Stimulated activated naive CD8-positive, alpha-beta T cell treated with anti-CD3 and anti-CD28 coated beads, Interleukin-15, Interleukin-2, amounts not matched to agents 100 ng/mL and 50 ng/mL, for 24 hours (primary cell): ENCODE data around the gene WWOX.
A peak's percentile ranks its signal among the peaks of the same experiment; 100 is the strongest.

Source experiments
- H3K27ac Mint-ChIP-seq: one replicate; pipeline ENCODE4 v1.8.0; 2021; ENCODE audit warnings: mild to moderate bottlenecking, mixed read lengths
- H3K27me3 Mint-ChIP-seq: one replicate; pipeline ENCODE4 v1.8.0; 2021; ENCODE audit warnings: mixed read lengths
- H3K36me3 Mint-ChIP-seq: one replicate; pipeline ENCODE4 v1.8.0; 2021; ENCODE audit warnings: low read depth, mixed read lengths
- H3K4me1 Mint-ChIP-seq: one replicate; pipeline ENCODE4 v1.8.0; 2021; ENCODE audit warnings: low read depth, mixed read lengths
- H3K4me3 Mint-ChIP-seq: one replicate; pipeline ENCODE4 v1.8.0; 2021; ENCODE audit warnings: mild to moderate bottlenecking, mixed read lengths
- H3K9me3 Mint-ChIP-seq: one replicate; pipeline ENCODE4 v1.8.0; 2021; ENCODE audit warnings: mixed read lengths

Gene WWOX

DNA sequence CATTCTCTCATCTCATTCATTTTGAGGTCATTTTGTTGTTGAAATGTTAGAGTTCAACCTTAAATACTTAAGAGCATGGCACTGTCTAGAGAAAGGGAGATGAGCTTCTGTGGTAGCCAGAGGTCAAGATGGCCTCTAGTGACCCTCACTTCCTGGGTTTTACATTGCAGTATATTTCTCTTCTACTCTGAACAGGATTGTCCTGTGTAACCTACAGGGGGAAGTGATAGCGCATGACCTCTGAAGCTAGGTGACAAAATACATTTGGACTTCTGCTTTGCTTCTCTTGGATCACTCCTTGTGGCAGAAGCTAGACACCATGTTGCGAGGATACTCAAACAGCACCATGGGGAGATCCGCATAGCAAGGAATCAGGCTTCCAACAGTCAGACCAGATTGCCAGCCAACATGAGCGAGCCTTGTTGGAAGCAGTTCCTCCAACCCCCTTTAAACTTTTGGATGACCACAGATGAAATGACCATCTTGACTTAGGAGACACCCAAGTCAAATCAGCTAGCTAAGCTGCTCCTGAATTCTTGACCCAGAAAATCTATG, 752.7 kb downstream of the WWOX start:
- Mint-ChIP-seq H3K27ac (no peak overlapping the region), H3K9me3 (peaks cover 3% of the 10 kb centered on the region), H3K4me3 (no peak overlapping the region), H3K36me3 (no peaks in the 10 kb centered on the region), H3K4me1 (no peaks in the 10 kb centered on the region), H3K27me3 (no peaks in the 10 kb centered on the region)

DNA sequence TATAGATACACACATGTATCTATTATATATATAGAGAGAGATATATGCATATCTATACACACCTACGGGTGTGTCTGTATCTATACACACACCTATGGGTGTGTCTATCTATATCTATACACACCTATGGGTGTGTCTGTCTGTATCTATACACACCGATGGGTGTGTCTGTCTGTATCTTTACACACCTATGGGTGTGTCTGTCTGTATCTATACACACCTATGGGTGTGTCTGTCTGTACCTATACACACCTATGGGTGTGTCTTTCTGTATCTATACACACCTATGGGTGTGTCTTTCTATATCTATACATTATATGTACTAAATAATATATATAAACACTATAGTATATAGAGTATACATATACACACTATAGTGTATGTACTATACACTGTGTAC, 762.6 kb downstream of the WWOX start:
- H3K4me3 Mint-ChIP-seq: no peak overlapping the region
- no peaks in the 10 kb centered on the region for H3K27me3 Mint-ChIP-seq
- H3K36me3 Mint-ChIP-seq: peaks cover 2% of the 10 kb centered on the region
- peaks cover under 1% of the 10 kb centered on the region for H3K9me3 Mint-ChIP-seq
- H3K4me1 Mint-ChIP-seq: no peaks in the 10 kb centered on the region
- H3K27ac Mint-ChIP-seq: no peak overlapping the region

DNA sequence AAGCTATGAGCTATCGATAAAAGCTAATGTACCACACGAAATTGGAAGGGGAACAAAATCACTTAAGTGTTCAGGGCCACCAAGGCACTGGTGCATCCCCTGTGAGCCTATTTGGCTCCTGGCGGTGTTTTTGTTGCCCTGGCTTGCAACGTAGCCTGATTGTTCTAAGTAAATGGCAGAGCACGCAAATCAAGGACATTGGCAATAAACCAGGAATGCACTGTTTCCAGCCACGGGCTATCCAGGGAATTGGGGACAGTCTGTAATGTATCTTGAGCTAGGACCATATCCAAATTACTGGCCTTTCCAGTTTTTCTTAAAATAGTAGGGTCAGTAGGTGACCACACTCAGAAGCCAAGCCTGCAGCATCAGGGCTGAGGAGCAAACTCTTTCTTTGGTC, 767.1 kb downstream of the WWOX start:
- no peak overlapping the region for H3K4me3 Mint-ChIP-seq
- no peaks in the 10 kb centered on the region for H3K9me3 Mint-ChIP-seq
- no peaks in the 10 kb centered on the region for H3K4me1 Mint-ChIP-seq
- no peak overlapping the region for H3K27ac Mint-ChIP-seq
- H3K27me3 Mint-ChIP-seq: no peaks in the 10 kb centered on the region
- peaks cover 5% of the 10 kb centered on the region for H3K36me3 Mint-ChIP-seq

DNA sequence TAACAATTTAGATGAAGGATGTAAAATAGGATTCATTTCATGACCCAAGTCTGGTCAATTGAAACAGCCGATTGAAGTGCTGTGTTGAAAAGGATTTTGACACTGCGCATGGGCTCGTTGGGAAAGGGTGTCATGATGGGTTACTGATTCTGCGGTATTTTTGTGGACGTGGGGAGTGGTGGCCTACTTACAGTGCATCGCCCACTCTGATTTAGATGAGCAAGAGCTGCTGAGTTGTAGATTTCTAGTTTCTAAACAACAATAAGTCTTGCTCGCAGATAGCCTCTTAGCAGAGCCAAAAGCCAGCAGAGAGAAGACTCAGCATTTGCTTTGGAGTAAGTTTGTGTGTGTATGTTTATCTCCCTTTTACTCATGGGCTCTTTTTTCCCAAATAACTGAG, 770.0 kb downstream of the WWOX start:
- H3K4me1 Mint-ChIP-seq: no peaks in the 10 kb centered on the region
- H3K9me3 Mint-ChIP-seq: no peaks in the 10 kb centered on the region
- H3K27ac Mint-ChIP-seq: no peak overlapping the region
- H3K4me3 Mint-ChIP-seq: no peak overlapping the region
- no peaks in the 10 kb centered on the region for H3K27me3 Mint-ChIP-seq
- peaks cover 5% of the 10 kb centered on the region for H3K36me3 Mint-ChIP-seq

DNA sequence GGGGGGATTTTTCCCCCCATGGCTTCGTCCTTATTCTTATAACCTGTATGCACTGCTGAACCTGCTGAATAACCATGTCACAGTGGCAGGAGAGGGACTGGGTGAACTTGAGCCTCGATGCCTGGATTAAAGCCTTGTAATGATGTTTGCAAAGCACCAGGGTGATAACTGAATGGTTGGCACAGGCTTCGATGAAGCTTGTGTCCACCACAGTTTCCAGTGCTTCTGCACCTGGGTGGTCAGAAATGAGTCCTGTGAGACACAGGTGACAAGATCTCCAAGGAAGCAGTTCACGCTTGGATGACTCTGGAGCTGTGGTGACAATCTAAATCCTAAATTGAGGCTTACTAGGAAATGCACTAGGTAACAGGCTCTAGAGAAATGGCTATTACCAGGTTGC, 771.8 kb downstream of the WWOX start:
- H3K36me3 Mint-ChIP-seq: peaks cover 5% of the 10 kb centered on the region
- no peak overlapping the region for H3K27ac Mint-ChIP-seq
- no peak overlapping the region for H3K4me3 Mint-ChIP-seq
- no peaks in the 10 kb centered on the region for H3K27me3 Mint-ChIP-seq
- H3K9me3 Mint-ChIP-seq: no peaks in the 10 kb centered on the region
- no peaks in the 10 kb centered on the region for H3K4me1 Mint-ChIP-seq

DNA sequence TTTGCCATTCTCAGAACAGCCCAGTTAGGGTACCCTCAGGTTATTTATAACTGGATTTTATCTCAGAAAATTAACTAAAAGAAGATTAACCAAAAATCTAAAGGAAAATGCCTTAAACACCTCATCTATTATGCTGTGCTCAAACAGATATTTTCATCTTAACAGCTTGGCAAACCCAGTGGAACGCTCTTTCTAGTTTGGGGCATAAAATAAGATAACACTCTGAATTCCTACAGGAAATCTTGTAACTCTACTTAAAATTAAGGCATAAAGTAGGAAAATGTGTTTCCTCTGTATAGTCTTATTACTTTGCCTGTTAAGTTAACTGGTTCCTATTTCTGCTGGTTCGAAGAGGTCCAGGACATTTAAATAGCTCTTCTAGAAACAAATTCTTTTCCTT, 777.2 kb downstream of the WWOX start:
- Mint-ChIP-seq H3K4me1 (no peaks in the 10 kb centered on the region), H3K27me3 (no peaks in the 10 kb centered on the region), H3K4me3 (no peak overlapping the region), H3K27ac (no peak overlapping the region), H3K36me3 (no peaks in the 10 kb centered on the region), H3K9me3 (no peaks in the 10 kb centered on the region)

DNA sequence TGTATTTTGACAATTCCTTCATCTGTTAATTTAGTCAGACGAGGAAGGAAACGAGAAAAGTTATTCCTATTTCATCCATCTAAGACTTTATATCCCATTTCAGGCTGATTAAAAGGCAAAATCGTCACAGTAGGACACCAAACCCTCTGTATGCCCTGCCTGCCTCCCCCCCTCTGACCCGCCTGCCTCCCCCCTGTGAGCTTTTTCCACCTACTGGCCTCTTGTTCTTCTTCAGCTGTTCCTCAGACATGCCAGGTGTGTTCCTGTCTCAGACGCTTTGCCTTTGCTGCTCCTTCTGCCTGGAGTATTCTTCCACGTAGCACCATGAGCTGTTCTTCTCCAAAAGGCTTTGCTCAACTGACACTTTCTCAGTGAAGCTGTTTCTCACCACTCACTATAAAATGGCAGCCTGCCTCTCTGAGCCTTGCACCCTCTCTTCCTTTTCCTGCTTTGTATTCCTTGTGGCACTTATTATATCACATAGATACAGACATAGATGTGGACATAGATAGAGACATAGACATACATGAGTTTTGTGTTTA, 777.7 kb downstream of the WWOX start:
- no peaks in the 10 kb centered on the region for H3K4me1 Mint-ChIP-seq
- no peaks in the 10 kb centered on the region for H3K9me3 Mint-ChIP-seq
- H3K36me3 Mint-ChIP-seq: no peaks in the 10 kb centered on the region
- H3K27me3 Mint-ChIP-seq: no peaks in the 10 kb centered on the region
- no peak overlapping the region for H3K4me3 Mint-ChIP-seq
- H3K27ac Mint-ChIP-seq: no peak overlapping the region

DNA sequence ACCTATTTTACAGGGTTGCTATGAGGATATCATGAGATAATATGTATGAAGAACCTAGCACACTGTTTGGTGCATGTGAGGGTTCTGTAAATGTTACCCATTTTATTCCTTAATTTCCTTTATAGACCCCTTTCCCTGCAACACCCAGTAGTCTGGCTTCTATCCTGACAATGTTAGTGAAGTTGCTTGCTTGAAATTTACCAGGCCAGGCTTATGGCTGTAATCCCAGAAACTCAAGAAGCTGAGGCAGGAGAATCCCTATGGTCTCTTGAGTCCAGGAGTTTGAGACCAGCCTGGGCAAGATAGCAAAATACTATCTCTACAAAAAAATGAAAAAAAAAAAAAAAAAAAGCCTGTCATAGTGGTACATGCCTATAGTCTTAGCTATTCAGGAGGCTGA, 779.1 kb downstream of the WWOX start:
- Mint-ChIP-seq H3K4me1 (no peaks in the 10 kb centered on the region), H3K36me3 (no peaks in the 10 kb centered on the region), H3K27ac (no peak overlapping the region), H3K9me3 (no peaks in the 10 kb centered on the region), H3K4me3 (no peak overlapping the region), H3K27me3 (no peaks in the 10 kb centered on the region)

DNA sequence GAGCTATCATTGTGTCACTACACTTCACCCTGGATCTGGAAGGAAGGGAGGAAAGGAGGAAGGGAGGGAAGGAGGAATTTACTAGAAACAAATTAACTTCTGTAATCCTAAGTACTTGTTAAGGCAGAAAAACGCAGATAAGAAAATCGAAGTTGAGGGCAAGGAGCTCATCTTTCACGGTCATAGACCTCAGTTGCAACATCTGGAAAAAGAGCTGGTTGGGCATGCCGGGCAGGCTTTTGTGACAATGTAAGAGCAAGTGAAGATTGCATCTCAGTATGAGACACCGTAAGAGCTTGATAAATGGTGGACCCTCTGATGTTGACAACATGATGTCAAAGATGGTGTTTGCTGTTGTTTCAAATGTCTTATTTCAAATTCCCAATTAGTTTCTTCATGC, 779.6 kb downstream of the WWOX start:
- Mint-ChIP-seq H3K36me3 (no peaks in the 10 kb centered on the region), H3K27me3 (no peaks in the 10 kb centered on the region), H3K4me1 (no peaks in the 10 kb centered on the region), H3K27ac (no peak overlapping the region), H3K9me3 (no peaks in the 10 kb centered on the region), H3K4me3 (no peak overlapping the region)

DNA sequence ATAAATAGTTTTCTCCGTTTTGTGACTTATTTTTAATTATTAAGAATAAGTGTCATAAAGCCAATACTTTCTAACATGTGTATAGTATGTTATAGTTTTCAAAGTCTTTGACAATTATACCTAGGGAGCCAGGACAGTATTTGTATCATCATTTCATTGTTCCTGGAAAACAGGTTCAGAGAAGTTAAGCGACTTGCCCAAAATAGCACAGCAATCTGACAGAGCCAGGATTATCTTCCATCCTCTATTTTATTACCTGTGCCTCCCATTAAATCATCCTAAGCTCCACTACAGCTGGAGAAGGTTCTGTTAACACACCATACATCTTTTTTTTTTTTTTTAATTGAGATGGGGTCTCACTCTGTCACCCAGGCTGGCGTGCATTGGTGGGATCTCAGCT, 782.7 kb downstream of the WWOX start:
- no peak overlapping the region for H3K4me3 Mint-ChIP-seq
- H3K36me3 Mint-ChIP-seq: no peaks in the 10 kb centered on the region
- H3K27me3 Mint-ChIP-seq: no peaks in the 10 kb centered on the region
- no peaks in the 10 kb centered on the region for H3K9me3 Mint-ChIP-seq
- H3K4me1 Mint-ChIP-seq: no peaks in the 10 kb centered on the region
- H3K27ac Mint-ChIP-seq: no peak overlapping the region

DNA sequence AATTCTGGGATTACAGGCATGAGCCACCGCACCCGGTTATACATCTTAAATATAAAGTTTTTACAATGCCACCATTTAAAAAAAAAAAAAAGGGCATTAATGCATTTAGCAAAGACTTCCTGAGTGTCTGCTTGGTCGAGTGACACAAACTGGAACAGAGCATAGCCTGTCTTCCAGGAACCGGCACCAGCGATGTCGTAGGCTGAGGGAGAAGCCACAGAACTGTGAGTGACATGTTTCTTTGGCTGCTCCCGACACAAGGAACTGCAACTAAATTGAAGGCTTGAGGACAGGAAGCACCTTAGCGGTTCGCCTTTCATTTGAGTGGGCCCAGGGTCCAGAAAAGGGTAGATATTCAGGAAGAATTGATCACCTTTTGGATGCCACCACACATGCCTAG, 783.3 kb downstream of the WWOX start:
- H3K36me3 Mint-ChIP-seq: no peaks in the 10 kb centered on the region
- H3K4me1 Mint-ChIP-seq: no peaks in the 10 kb centered on the region
- H3K9me3 Mint-ChIP-seq: no peaks in the 10 kb centered on the region
- H3K27me3 Mint-ChIP-seq: no peaks in the 10 kb centered on the region
- H3K4me3 Mint-ChIP-seq: no peak overlapping the region
- H3K27ac Mint-ChIP-seq: no peak overlapping the region

DNA sequence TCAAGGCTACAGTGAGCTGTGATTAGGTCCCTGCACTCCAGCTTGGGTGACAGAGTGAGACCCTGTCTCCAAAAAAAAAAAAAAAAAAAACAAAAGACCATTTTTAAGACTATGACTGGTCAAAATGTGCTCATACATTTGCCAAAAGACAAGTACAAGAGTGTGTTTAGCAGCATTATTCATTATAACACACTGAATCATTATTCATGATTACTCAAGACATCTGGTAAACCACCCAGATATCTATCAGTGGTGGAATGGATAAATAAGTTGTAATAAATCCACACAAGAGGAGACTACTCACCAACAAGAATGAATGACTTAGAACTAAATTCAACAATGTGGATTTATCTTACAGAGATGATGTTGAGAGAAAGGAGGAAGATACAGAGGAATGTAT, 784.8 kb downstream of the WWOX start:
- no peak overlapping the region for H3K27ac Mint-ChIP-seq
- H3K9me3 Mint-ChIP-seq: no peaks in the 10 kb centered on the region
- no peaks in the 10 kb centered on the region for H3K36me3 Mint-ChIP-seq
- H3K4me1 Mint-ChIP-seq: no peaks in the 10 kb centered on the region
- no peaks in the 10 kb centered on the region for H3K27me3 Mint-ChIP-seq
- no peak overlapping the region for H3K4me3 Mint-ChIP-seq

DNA sequence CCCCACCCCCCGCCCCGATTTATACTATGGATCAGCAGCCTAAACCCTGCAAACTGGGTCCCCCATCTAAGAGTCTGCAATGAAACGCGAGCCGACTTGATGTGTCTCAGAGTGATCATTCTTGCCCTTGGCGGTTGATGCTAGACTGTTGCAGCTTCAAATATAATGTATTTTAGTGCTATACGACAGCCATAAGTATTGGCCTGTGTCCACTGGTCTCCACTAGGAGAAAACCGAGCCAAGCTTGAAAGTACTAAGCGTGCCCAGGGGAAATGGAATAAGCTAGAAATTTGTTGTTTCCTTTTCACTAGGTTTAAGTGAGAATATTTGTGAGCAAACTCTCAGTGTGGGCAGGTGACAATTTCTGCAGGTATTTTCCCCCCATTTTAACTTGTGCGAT, 789.9 kb downstream of the WWOX start:
- H3K36me3 Mint-ChIP-seq: no peaks in the 10 kb centered on the region
- H3K9me3 Mint-ChIP-seq: no peaks in the 10 kb centered on the region
- H3K27me3 Mint-ChIP-seq: no peaks in the 10 kb centered on the region
- peaks cover 22% of the 10 kb centered on the region for H3K4me1 Mint-ChIP-seq
- no peak overlapping the region for H3K27ac Mint-ChIP-seq
- no peak overlapping the region for H3K4me3 Mint-ChIP-seq

DNA sequence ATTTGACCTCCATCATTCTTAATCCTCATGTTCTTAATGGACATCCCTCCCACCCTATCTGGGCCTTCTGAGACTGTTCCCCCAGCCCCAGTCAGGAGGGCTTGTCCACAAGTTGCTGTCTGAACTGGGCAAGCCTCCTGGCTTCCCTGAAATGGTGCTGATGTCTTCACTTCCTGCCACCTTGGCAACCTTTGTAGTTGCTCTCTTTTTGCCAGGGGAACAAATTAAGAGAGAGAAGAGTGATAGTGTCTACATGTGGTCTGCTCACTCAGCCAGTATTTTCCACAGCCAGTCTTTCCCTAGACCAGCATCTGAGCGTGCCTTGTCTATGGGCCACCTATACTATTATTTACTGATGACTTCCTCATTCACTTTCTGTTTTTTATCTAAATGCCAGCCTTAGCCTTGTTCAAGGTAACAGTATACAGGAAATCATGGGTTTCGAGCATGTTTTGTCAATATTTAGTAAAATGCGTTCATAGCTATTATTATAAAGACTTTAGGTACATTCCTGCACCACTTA, 791.0 kb downstream of the WWOX start:
- Mint-ChIP-seq H3K9me3 (no peaks in the 10 kb centered on the region), H3K27ac (peak overlapping the region; percentile 77), H3K36me3 (no peaks in the 10 kb centered on the region), H3K4me3 (no peak overlapping the region), H3K27me3 (no peaks in the 10 kb centered on the region), H3K4me1 (peaks cover 26% of the 10 kb centered on the region)

DNA sequence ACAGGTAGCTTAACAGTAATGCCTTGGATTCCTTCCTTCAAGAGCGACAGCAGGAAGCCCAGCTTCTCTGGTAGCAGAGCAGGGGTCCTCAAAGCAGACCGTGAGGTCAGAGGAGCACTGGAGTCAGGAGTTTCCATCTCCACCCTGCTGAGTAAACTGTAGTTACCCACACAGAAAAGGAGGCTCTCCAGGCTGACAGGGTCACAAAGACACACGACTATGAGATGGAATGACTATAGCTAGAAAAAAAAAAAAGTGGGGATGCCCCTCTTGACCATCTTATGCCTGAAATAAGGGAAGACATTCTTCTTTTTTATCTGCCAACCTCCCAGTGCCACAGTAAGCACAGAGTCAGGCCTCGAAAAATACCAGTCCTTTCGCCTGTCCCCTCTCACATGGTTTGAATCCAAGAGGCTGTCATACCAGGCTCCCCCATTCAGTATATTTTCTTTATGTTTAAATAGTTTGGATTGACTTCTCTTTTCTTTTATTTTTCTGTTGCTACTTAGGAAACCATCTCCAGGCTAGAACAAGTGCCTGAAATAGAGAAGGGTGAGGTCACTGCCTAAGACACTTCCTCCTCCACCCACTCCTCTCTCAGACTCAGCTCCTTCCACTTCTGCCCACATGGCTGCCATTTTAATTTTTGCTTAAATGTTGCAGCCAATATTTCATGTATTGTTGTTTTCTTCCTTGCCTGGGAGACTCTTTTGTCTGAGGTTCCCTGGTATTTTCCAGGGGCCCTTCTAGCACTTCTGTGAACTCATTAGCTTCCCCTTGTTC, 793.7 kb downstream of the WWOX start:
- no peaks in the 10 kb centered on the region for H3K36me3 Mint-ChIP-seq
- H3K4me1 Mint-ChIP-seq: peaks cover 37% of the 10 kb centered on the region
- H3K27me3 Mint-ChIP-seq: no peaks in the 10 kb centered on the region
- H3K9me3 Mint-ChIP-seq: no peaks in the 10 kb centered on the region
- H3K27ac Mint-ChIP-seq: peak overlapping the region; percentile 77
- H3K4me3 Mint-ChIP-seq: no peak overlapping the region

DNA sequence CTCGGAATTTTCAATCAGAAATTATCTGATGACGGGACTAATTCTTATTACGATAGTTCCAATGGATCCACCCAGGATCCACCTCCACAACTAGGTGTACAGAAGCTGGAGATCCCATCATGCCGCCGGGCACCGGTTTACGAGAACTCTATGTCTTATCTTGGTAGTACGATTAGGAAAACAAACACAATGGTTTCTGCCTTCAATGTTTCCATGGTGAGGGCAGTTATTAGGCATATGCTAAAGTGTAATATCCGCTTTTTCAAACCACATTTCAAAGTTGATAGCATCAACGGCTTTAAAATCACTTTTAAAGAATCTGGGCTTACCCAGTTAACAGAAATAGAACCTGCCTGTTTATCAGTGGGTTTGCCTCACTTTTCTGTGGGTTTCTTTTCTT, 795.4 kb downstream of the WWOX start:
- Mint-ChIP-seq H3K27me3 (no peaks in the 10 kb centered on the region), H3K4me1 (peaks cover 40% of the 10 kb centered on the region), H3K4me3 (no peak overlapping the region)

More for the DNA sequence above, 795.4 kb downstream of the WWOX start:
- H3K36me3 Mint-ChIP-seq: no peaks in the 10 kb centered on the region
- H3K27ac Mint-ChIP-seq: peak overlapping the region; percentile 86
- H3K9me3 Mint-ChIP-seq: no peaks in the 10 kb centered on the region
